GM23248 (cell line): Measurements from ENCODE around the gene VWA7. TPM values are rescaled to one million over a fixed set of nuclear protein-coding genes. Genes with fewer than 3 reads are reported as not detected.
"Not testable (repeated sequence)": the region's sequence is repeated elsewhere in the genome, so short reads cannot be mapped to it uniquely, and the experiment has no call there.

Experiments used
- DNase-seq: peaks from one replicate; pipeline ENCODE4 v3.0.0-alpha.2; 2015
- H2AFZ ChIP-seq: fragments of 200-600 bp; sonication (generic); 2 replicates; pipeline ENCODE4 v1.6.1; 2016; ENCODE audit warnings: antibody characterized with exemption
- H3F3A ChIP-seq: fragments of 200-600 bp; sonication (generic); 2 replicates; pipeline ENCODE4 v1.6.1; 2016; ENCODE audit warnings: mild to moderate bottlenecking, antibody characterized with exemption, mixed run types; ENCODE audit not compliant: insufficient read depth
- H3K27ac ChIP-seq: fragments of 200-600 bp; sonication (generic); 2 replicates; pipeline ENCODE4 v1.5.1; 2016; ENCODE audit warnings: mild to moderate bottlenecking
- H3K27me3 ChIP-seq: fragments of 200-600 bp; sonication (generic); replicated peaks from 2 replicates; pipeline ENCODE4 v1.6.1; 2016; ENCODE audit warnings: mild to moderate bottlenecking; ENCODE audit not compliant: insufficient read depth
- H3K36me3 ChIP-seq: fragments of 200-600 bp; sonication (generic); 2 replicates; pipeline ENCODE4 v1.6.1; 2016; ENCODE audit warnings: low read depth, mild to moderate bottlenecking
- H3K4me1 ChIP-seq: fragments of 200-600 bp; sonication (generic); 2 replicates; pipeline ENCODE4 v1.6.1; 2016; ENCODE audit warnings: mild to moderate bottlenecking; ENCODE audit not compliant: insufficient read depth
- H3K4me2 ChIP-seq: fragments of 200-600 bp; sonication (generic); one replicate; pipeline ENCODE4 v1.6.1; 2016; ENCODE audit warnings: mild to moderate bottlenecking; ENCODE audit not compliant: unreplicated experiment
- H3K4me3 ChIP-seq: fragments of 200-600 bp; sonication (generic); 2 replicates; pipeline ENCODE4 v1.5.1; 2016; ENCODE audit warnings: mild to moderate bottlenecking
- H3K79me2 ChIP-seq: fragments of 200-600 bp; sonication (generic); 2 replicates; pipeline ENCODE4 v1.6.1; 2016; ENCODE audit warnings: mild to moderate bottlenecking; ENCODE audit not compliant: insufficient read depth
- H3K9ac ChIP-seq: fragments of 200-600 bp; sonication (generic); 2 replicates; pipeline ENCODE4 v1.6.1; 2016; ENCODE audit warnings: mild to moderate bottlenecking
- H3K9me2 ChIP-seq: fragments of 200-600 bp; sonication (generic); 2 replicates; pipeline ENCODE4 v1.6.1; 2016; ENCODE audit warnings: mixed run types, mild to moderate bottlenecking, moderate library complexity; ENCODE audit not compliant: insufficient read depth
- H3K9me3 ChIP-seq: fragments of 200-600 bp; sonication (generic); one replicate; pipeline ENCODE4 v1.6.1; 2017; ENCODE audit warnings: low read depth
- H4K20me1 ChIP-seq: fragments of 200-600 bp; sonication (generic); 2 replicates; pipeline ENCODE4 v1.6.0; 2016; ENCODE audit not compliant: insufficient read depth
- EZH2 ChIP-seq: fragments of 200-600 bp; sonication (generic); IDR thresholded peaks from 2 replicates; pipeline ENCODE4 v1.6.1; 2018; ENCODE audit warnings: antibody characterized with exemption, mild to moderate bottlenecking; ENCODE audit not compliant: insufficient read depth, poor library complexity, severe bottlenecking
- EZH2phosphoT487 ChIP-seq: fragments of 200-600 bp; sonication (generic); IDR thresholded peaks from 2 replicates; pipeline ENCODE4 v1.6.1; 2018; ENCODE audit warnings: antibody characterized with exemption, moderate library complexity, mild to moderate bottlenecking, low read depth; ENCODE audit not compliant: insufficient read depth
- WGBS, 2 experiments: methylation state at CpG; one replicate each; pipeline ENCODE4 v1.1.6; 2015 to 2017; ENCODE audit warnings: low lambda C conversion rate in 2 of 2, low coverage in 1 of 2; ENCODE audit errors: missing lambda C conversion rate in 2 of 2; 5-methylcytosine and 5-hydroxymethylcytosine counted together
- in situ Hi-C: fragments of 300-500 bp; cut with MboI; formaldehyde crosslinking; loops from 2 replicates; pipeline ENCODE4 v1.15.0; 2020
- polyA plus RNA-seq: library from polyadenylated mRNA; unstranded; fragments of >200 nt; fragmentation: Nextera tagmentation; extraction: Ambion mirVana; gene quantifications from 2 replicates; pipeline ENCODE4 v1.2.1, GENCODE V29; 2016
- total RNA-seq: library from RNA; depleted of rRNA; stranded (reverse); fragments of >200 nt; shearing (Covaris generic); gene quantifications from 2 replicates; pipeline ENCODE4 v1.2.3, GENCODE V29; 2014; rRNA removed

The VWA7 gene, protein sequence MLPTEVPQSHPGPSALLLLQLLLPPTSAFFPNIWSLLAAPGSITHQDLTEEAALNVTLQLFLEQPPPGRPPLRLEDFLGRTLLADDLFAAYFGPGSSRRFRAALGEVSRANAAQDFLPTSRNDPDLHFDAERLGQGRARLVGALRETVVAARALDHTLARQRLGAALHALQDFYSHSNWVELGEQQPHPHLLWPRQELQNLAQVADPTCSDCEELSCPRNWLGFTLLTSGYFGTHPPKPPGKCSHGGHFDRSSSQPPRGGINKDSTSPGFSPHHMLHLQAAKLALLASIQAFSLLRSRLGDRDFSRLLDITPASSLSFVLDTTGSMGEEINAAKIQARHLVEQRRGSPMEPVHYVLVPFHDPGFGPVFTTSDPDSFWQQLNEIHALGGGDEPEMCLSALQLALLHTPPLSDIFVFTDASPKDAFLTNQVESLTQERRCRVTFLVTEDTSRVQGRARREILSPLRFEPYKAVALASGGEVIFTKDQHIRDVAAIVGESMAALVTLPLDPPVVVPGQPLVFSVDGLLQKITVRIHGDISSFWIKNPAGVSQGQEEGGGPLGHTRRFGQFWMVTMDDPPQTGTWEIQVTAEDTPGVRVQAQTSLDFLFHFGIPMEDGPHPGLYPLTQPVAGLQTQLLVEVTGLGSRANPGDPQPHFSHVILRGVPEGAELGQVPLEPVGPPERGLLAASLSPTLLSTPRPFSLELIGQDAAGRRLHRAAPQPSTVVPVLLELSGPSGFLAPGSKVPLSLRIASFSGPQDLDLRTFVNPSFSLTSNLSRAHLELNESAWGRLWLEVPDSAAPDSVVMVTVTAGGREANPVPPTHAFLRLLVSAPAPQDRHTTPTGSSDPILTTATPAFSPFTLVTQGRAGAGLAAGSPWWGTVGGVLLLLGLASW
- total RNA-seq (0.54 TPM in 1 of 2 replicates, not detected in the other), polyA plus RNA-seq (0.37 and 0.56 TPM in 2 replicates)

DNA sequence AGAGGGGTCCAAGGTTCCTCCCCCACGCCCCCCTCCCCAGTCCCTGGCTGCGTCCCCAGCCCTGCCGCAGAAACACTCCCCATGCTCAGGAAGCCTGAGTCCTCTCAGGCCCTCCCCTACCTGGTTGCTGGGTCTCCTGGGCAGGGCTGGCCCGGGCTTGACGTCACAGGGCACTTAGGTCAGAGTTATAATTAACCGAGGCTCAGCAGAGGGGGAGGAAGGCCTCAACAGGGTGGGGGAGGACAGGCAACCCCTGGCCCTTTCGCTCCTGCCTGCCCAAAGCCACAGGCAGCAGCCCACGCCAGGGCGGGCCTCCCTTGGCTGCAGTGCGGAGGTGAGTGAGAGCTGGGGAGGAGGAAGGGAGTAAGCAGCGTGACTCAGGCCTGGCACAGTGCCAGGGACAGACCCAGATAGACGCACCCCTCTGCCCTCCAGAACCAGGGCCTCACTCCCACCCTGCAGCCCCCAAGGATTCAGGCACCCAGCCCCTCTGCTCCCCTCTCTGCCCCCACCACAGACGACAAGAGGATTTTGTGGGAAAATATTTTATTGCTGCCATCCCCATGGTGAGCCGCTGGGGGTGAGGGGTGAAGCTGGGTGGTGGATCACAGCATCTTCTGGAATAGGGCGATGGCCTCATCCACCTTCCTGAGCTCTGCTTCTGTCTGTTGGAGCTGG, at the start of gene VWA7:
VWA7 (minus strand) TSS at position 340 of the 678 bp plus-strand sequence. CDS start 549 bp downstream, outside the sequence.
- Histone ChIP-seq H3K27me3 (no peaks in the 10 kb centered on the region), H2AFZ (no peak within 1 kb of the TSS), H3K4me3 (peak within 1 kb of the TSS; percentile 46), H3F3A (peaks cover 7% of the 10 kb centered on the region; the same call in 1 of the 2 replicates), H3K4me2 (peak within 1 kb of the TSS; percentile 58), H3K79me2 (no peaks in the 10 kb centered on the region), H3K9ac (peak within 1 kb of the TSS; percentile 49), H3K9me2 (no peaks in the 10 kb centered on the region), H3K9me3 (no peaks in the 10 kb centered on the region), H3K27ac (peak within 1 kb of the TSS; percentile 39), H3K36me3 (no peaks in the 10 kb centered on the region), H3K4me1 (peaks cover 13% of the 10 kb centered on the region), H4K20me1 (no peaks in the 10 kb centered on the region)
- peak; percentile 89 for DNase-seq
- in situ Hi-C loops: no loop called here
- WGBS, 2 experiments: 4 to 10% methylated on average over 11 to 14 of the region's 15 CpGs
- TF ChIP-seq EZH2 (no peak), EZH2phosphoT487 (no peak)

DNA sequence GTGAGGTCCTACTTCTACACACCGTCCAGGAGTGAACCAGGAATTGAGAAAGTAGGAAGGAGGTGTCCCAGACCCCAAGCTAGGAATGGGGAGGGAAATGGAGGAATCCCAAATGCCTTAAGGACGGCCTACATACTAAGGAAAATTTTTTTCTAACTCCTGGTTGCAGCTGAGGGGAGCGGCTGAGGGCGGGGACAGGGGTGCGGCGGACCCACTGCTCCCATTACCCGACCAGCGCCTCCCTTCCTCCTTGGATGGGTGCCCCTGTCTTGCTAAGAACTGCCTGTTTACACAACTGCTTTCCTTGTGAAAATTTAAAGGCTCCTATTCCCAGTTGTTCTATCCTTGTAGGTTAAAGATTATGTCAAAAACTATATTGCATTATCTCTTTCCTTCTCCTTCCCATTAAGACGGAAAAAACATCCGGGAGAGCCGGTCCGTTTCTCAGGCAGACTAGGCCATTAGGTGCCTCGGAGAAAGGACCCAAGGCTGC, 49.7 kb upstream of the VWA7 start:
- WGBS, 2 experiments: 1 to 2% methylated on average over 13 of the region's 13 CpGs
- no peaks in the 10 kb centered on the region for H4K20me1 ChIP-seq
- in situ Hi-C loops: no loop called here
- peak overlapping the region; percentile 72 for H3K4me3 ChIP-seq
- H3K27me3 ChIP-seq: no peaks in the 10 kb centered on the region
- DNase-seq: peak; percentile 91
- peaks cover 55% of the 10 kb centered on the region for H3K79me2 ChIP-seq
- H3K36me3 ChIP-seq: no peaks in the 10 kb centered on the region
- peak overlapping the region; percentile 87 for H3K4me2 ChIP-seq
- H3K9me2 ChIP-seq: no peaks in the 10 kb centered on the region
- H3K27ac ChIP-seq: peak overlapping the region; percentile 91
- peaks cover 24% of the 10 kb centered on the region for H3F3A ChIP-seq
- TF ChIP-seq EZH2 (no peak), EZH2phosphoT487 (no peak)
- H3K4me1 ChIP-seq: peaks cover 22% of the 10 kb centered on the region
- H3K9me3 ChIP-seq: no peaks in the 10 kb centered on the region
- H2AFZ ChIP-seq: peak overlapping the region; percentile 86
- peak overlapping the region; percentile 85 for H3K9ac ChIP-seq

DNA sequence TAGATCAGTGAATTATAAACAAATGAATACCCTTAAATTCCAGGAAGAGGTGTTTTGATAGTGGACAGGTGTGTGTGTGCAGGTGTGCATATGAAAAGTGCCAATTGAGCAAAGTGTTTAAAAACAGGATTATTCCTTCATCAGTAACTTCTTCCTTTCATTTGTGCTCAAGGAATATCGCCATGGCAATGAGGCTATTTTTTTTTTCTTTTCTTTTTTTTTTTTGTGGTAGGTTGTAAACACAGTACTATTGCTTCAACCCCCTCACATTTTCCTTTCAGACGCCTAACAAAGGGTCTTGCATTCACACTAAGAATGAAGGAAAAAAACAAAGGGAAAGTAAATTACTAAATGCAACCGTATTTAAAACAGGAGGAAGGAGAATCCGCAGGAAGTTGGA, 48.4 kb upstream of the VWA7 start:
- WGBS, 2 experiments: 85 to 90% methylated on average over 4 of the region's 4 CpGs
- Histone ChIP-seq H3K4me3 (no peak overlapping the region), H3K9ac (no peak overlapping the region), H3K79me2 (peaks cover 45% of the 10 kb centered on the region), H3K4me2 (no peak overlapping the region), H3K36me3 (no peaks in the 10 kb centered on the region), H4K20me1 (no peaks in the 10 kb centered on the region), H3K4me1 (peaks cover 10% of the 10 kb centered on the region; the same call in 1 of the 2 replicates), H2AFZ (no peak overlapping the region), H3K9me3 (no peaks in the 10 kb centered on the region), H3K9me2 (no peaks in the 10 kb centered on the region), H3K27ac (no peak overlapping the region), H3K27me3 (no peaks in the 10 kb centered on the region), H3F3A (peaks cover 35% of the 10 kb centered on the region)
- in situ Hi-C loops: no loop called here
- no peak for DNase-seq
- TF ChIP-seq EZH2 (no peak), EZH2phosphoT487 (no peak)

DNA sequence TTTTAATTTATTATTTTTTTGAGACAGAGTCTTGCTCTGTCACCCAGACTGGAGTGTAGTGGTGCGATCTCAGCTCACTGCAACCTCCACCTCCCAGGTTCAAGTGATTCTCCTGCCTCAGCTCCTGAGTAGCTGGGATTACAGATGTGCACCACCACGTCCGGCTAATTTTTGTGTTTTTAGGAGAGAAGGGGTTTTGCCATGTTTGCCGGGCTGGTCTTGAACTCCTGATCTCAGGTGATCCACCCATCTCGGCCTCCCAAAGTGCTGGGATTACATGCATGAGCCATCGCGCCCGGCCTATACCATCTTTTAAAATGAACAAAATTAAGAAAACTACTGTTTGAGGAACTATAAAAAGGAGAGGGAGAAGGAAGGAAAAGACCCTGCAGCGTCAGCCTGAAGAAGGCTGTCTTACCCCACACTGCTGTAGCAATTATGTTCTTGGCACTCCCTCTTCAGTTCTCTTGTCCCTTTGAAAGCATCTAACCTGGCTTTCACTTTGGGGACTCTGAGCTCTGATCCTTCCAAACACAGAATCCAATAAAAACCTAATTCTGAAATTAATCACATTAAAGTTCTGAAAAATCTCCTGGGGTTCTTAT, 46.6 kb upstream of the VWA7 start:
- H3K4me3 ChIP-seq, H3K9ac ChIP-seq, in situ Hi-C loops, H3K36me3 ChIP-seq, H4K20me1 ChIP-seq, H3K4me2 ChIP-seq, DNase-seq, H3K27me3 ChIP-seq, H3K9me2 ChIP-seq, H2AFZ ChIP-seq, H3K9me3 ChIP-seq: not testable (repeated sequence)
- H3F3A ChIP-seq: peaks cover 50% of the 10 kb centered on the region
- peaks cover 22% of the 10 kb centered on the region for H3K4me1 ChIP-seq
- H3K27ac ChIP-seq: peak overlapping the region; percentile 97; the same call in 1 of the 2 replicates
- H3K79me2 ChIP-seq: peaks cover 47% of the 10 kb centered on the region
- WGBS, 2 experiments: 96 to 98% methylated on average over 9 of the region's 9 CpGs
